Vagina (tissue), 2 donors: ENCODE results near the gene SCFD1.
"Not testable (repeated sequence)": the region's sequence is repeated elsewhere in the genome, so short reads cannot be mapped to it uniquely, and the experiment has no call there.

Experiments
- POLR2A ChIP-seq, 2 donors: fragments of 450-650 bp; IDR thresholded peaks; one replicate each; pipeline ENCODE4 v1.6.1; 2017; ENCODE audit warnings: antibody characterized with exemption in 2 of 2, mild to moderate bottlenecking in 2 of 2, moderate library complexity in 2 of 2
- TF ChIP-seq, protein P1 (sequence below), 3 experiments: fragments of 450-650 bp in 2 of 3; fragments of 200-600 bp in 1 of 3; sonication (generic) in 1 of 3; IDR thresholded peaks; one replicate each; pipeline ENCODE4 v1.5.1; 2017 to 2019; ENCODE audit warnings: antibody characterized with exemption in 3 of 3, mild to moderate bottlenecking in 2 of 3, moderate library complexity in 2 of 3

DNA sequence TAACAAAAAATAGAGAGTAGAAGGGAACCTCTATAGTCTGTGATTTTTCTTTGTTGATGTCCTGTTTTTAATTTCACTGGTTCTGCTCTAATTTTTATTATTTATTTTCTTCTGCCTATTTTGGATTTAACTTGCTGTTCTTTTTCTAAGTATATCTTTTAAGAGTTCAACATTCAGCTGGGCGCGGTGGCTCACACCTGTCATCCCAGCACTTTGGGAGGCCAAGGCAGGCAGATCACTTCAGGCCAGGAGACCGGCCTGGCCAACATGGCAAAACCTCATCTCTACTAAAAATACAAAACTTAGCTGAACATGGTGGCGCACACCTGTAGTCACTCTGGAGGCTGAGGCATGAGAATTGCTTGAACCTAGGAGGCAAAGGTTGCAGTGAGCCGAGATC, 58.7 kb downstream of the SCFD1 start:
- TF ChIP-seq, protein P1, sequence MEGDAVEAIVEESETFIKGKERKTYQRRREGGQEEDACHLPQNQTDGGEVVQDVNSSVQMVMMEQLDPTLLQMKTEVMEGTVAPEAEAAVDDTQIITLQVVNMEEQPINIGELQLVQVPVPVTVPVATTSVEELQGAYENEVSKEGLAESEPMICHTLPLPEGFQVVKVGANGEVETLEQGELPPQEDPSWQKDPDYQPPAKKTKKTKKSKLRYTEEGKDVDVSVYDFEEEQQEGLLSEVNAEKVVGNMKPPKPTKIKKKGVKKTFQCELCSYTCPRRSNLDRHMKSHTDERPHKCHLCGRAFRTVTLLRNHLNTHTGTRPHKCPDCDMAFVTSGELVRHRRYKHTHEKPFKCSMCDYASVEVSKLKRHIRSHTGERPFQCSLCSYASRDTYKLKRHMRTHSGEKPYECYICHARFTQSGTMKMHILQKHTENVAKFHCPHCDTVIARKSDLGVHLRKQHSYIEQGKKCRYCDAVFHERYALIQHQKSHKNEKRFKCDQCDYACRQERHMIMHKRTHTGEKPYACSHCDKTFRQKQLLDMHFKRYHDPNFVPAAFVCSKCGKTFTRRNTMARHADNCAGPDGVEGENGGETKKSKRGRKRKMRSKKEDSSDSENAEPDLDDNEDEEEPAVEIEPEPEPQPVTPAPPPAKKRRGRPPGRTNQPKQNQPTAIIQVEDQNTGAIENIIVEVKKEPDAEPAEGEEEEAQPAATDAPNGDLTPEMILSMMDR (IDR thresholded peaks at IDR 0.05) = not testable (repeated sequence)
- TF ChIP-seq POLR2A (IDR thresholded peaks at IDR 0.05) = not testable (repeated sequence)
